ENCODE results near the gene GJC2. TPM values are rescaled to one million over a fixed set of nuclear protein-coding genes. Genes with fewer than 3 reads are reported as not detected.

Gene GJC2
- total RNA-seq, 1 donor from 2014 or later, result 1.1 TPM

DNA sequence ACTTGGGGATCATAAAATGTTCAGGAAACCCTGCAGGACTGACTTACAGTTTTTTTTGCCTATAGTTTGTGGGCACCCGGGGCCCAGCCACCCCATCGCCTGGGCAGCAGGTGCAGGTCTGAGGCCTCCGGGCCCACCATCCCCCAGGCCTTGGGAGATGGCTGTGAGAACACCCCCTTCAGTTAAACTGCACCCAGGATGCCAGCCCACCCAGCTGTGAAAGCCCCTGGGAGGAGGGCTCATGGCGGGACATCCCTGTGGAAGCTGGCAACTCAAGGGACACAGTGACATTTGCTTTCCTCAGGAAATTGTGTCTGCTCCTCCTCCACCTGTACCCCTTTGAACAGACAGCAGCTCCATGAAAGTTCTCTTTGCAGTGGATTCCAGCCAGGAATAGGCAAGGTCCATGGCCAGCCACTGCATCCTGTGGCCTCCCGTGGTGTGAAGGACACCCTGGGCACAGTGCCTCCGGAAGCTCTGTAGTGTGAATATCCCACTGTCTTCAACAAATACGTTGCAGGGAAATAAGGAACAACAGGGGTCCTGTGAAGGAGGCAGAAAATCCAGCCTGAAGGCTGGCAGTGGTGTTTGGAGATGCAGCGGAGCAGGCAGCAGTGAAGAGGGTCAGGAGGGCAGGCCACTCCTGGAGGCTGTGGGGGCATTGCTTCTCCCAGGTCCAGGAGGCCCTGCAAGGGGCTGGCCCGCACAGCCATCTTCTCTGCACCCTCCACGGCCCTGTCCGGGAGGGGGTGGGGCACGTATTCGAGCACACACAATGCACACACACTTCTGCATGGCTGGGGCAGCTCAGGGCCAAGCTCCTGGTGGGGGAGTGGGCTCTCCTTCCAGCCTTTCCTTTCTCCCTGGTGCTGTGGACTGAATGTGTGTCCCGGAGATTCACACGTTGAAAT, 56.1 kb downstream of the GJC2 start:
- no peak overlapping the region for H3K27ac Mint-ChIP-seq (ENCODE audit: unreplicated experiment)
- no peaks in the 10 kb centered on the region for H4K20me1 ChIP-seq (ENCODE audit: insufficient read depth, low read length)
- H3K4me2 ChIP-seq (ENCODE audit: low read length), result no peak overlapping the region
- peaks cover 6% of the 10 kb centered on the region for H3K27me3 Mint-ChIP-seq (ENCODE audit: low read depth, unreplicated experiment)
- H3K4me1 ChIP-seq (ENCODE audit: insufficient read depth, low read length), result no peaks in the 10 kb centered on the region
- H3K9me3 Mint-ChIP-seq (ENCODE audit: unreplicated experiment), result peaks cover 2% of the 10 kb centered on the region
- H3K9ac ChIP-seq (ENCODE audit: low read length), result no peak overlapping the region
- H2AFZ ChIP-seq (ENCODE audit: low read depth, low read length), result no peak overlapping the region
- H3K9me3 ChIP-seq (ENCODE audit: insufficient read depth, low read depth, low read length), result no peaks in the 10 kb centered on the region
- TF ChIP-seq EZH2 (IDR thresholded peaks at IDR 0.05; ENCODE audit: insufficient read depth, low read length), result no peak
- TF ChIP-seq, protein P1, sequence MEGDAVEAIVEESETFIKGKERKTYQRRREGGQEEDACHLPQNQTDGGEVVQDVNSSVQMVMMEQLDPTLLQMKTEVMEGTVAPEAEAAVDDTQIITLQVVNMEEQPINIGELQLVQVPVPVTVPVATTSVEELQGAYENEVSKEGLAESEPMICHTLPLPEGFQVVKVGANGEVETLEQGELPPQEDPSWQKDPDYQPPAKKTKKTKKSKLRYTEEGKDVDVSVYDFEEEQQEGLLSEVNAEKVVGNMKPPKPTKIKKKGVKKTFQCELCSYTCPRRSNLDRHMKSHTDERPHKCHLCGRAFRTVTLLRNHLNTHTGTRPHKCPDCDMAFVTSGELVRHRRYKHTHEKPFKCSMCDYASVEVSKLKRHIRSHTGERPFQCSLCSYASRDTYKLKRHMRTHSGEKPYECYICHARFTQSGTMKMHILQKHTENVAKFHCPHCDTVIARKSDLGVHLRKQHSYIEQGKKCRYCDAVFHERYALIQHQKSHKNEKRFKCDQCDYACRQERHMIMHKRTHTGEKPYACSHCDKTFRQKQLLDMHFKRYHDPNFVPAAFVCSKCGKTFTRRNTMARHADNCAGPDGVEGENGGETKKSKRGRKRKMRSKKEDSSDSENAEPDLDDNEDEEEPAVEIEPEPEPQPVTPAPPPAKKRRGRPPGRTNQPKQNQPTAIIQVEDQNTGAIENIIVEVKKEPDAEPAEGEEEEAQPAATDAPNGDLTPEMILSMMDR (IDR thresholded peaks at IDR 0.05; ENCODE audit: insufficient read depth, low read depth, low read length), result no peak
- no peak overlapping the region for H3K4me3 ChIP-seq (ENCODE audit: insufficient read depth, low read depth, low read length)
- no peaks in the 10 kb centered on the region for H3K36me3 ChIP-seq (ENCODE audit: insufficient read depth, low read length)
- no peak overlapping the region for H3K27ac ChIP-seq (ENCODE audit: low read depth, low read length)
- no peaks in the 10 kb centered on the region for H3K4me1 Mint-ChIP-seq (ENCODE audit: low read depth, unreplicated experiment)
- no peaks in the 10 kb centered on the region for H3K27me3 ChIP-seq (ENCODE audit: insufficient read depth, low read length)
- FAIRE-seq, result no peak
- DNase-seq (ENCODE audit: low read depth), result no peak
- H3K36me3 Mint-ChIP-seq (ENCODE audit: low read depth, unreplicated experiment), result peaks cover 5% of the 10 kb centered on the region
- no peaks in the 10 kb centered on the region for H3K79me2 ChIP-seq (ENCODE audit: insufficient read depth, low read length)
- H3K4me3 Mint-ChIP-seq (ENCODE audit: unreplicated experiment), result no peak overlapping the region

DNA sequence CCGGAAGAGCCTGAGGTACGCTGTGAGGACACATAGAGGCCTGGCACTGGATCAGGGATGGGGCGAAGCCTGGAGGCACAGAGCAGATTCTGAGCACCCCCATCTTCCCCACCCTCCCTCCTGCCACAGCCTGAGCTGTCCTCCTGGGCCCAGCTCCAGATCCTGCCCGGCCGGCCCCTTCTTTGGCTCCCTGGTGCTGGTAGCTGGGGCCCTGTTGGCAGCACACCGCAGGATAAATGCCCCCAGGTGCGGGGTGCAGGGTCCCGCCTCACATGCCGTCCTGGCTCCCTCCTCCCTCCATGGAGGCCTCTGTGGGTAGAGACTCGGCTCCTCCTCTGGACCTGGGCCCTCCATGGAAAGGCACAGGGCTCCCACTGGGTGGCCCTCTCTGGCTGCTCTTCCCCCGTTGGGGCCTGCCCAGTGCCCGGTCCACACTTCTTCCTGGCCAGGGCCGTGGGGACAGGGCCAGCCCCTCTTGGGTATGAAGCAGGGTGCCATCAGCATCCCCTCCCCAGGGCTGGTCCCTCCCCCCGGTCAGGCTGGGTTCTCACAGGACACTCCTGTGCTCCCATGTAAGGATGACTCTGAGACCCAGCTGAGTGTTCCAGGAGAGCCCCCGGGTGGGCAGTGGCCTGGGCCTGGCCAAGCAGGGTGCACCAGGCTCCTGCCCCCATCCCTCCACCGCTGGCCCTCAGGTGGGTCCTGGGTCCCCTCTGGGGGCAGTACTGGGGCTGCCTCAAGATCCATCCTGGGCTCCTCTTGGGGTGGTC, 57.0 kb downstream of the GJC2 start:
- Mint-ChIP-seq H3K27ac (ENCODE audit: unreplicated experiment) (no peak overlapping the region), H3K4me1 (ENCODE audit: low read depth, unreplicated experiment) (no peaks in the 10 kb centered on the region), H3K36me3 (ENCODE audit: low read depth, unreplicated experiment) (peaks cover 3% of the 10 kb centered on the region), H3K27me3 (ENCODE audit: low read depth, unreplicated experiment) (peaks cover 12% of the 10 kb centered on the region), H3K9me3 (ENCODE audit: unreplicated experiment) (peaks cover under 1% of the 10 kb centered on the region), H3K4me3 (ENCODE audit: unreplicated experiment) (no peak overlapping the region)
- Histone ChIP-seq H4K20me1 (ENCODE audit: insufficient read depth, low read length) (no peaks in the 10 kb centered on the region), H3K27me3 (ENCODE audit: insufficient read depth, low read length) (no peaks in the 10 kb centered on the region), H3K9ac (ENCODE audit: low read length) (no peak overlapping the region), H2AFZ (ENCODE audit: low read depth, low read length) (no peak overlapping the region), H3K27ac (ENCODE audit: low read depth, low read length) (no peak overlapping the region), H3K4me2 (ENCODE audit: low read length) (no peak overlapping the region), H3K79me2 (ENCODE audit: insufficient read depth, low read length) (no peaks in the 10 kb centered on the region), H3K36me3 (ENCODE audit: insufficient read depth, low read length) (no peaks in the 10 kb centered on the region), H3K4me1 (ENCODE audit: insufficient read depth, low read length) (no peaks in the 10 kb centered on the region), H3K9me3 (ENCODE audit: insufficient read depth, low read depth, low read length) (no peaks in the 10 kb centered on the region), H3K4me3 (ENCODE audit: insufficient read depth, low read depth, low read length) (no peak overlapping the region)
- DNase-seq (ENCODE audit: low read depth) (no peak), FAIRE-seq (no peak)
- TF ChIP-seq EZH2 (IDR thresholded peaks at IDR 0.05; ENCODE audit: insufficient read depth, low read length), result no peak
- TF ChIP-seq, protein P1 (IDR thresholded peaks at IDR 0.05; ENCODE audit: insufficient read depth, low read depth, low read length), result no peak
